ENCODE results near the gene NLRP14. TPM values are rescaled to one million over a fixed set of nuclear protein-coding genes. Genes with fewer than 3 reads are reported as not detected.

The NLRP14 gene
- 0.30 and 0.51 TPM in 2 replicates for total RNA-seq
- long read RNA-seq, partial matches to known transcripts, result 0 of 1 reads
- long read RNA-seq, other reads (novel, unspliced or antisense), result 1 of 1 reads

- no peaks in the 10 kb centered on the region for H3K9me3 Mint-ChIP-seq
- no peaks in the 10 kb centered on the region for H3K36me3 Mint-ChIP-seq (ENCODE audit: low read depth)
- peak within 1 kb of the TSS; percentile 99 for H3K27ac Mint-ChIP-seq (ENCODE audit: unreplicated experiment)
- peaks cover 24% of the 10 kb centered on the region for H3K4me1 Mint-ChIP-seq
- H3K27me3 Mint-ChIP-seq (ENCODE audit: low read depth), result no peaks in the 10 kb centered on the region
- TF ChIP-seq CTCF (conservative IDR thresholded peaks at IDR 0.05), result no peak
- peak within 1 kb of the TSS; percentile 97 for H3K4me3 Mint-ChIP-seq
- peak; percentile 77 for DNase-seq (ENCODE audit: low read depth, low spot score)
Measured at GRCh38 chr11:7020183-7020917, at the start of gene NLRP14, which contains the start of gene ZNF214. NLRP14 (plus strand) TSS chr11:7020479; CDS start chr11:7038587, 18,108 bp downstream. ZNF214 (minus strand) TSS chr11:7020346; CDS start chr11:7002835, 17,511 bp downstream.

- Mint-ChIP-seq H3K4me1 (no peaks in the 10 kb centered on the region), H3K27ac (ENCODE audit: unreplicated experiment) (no peak overlapping the region), H3K27me3 (ENCODE audit: low read depth) (no peaks in the 10 kb centered on the region), H3K36me3 (ENCODE audit: low read depth) (peaks cover 3% of the 10 kb centered on the region), H3K4me3 (no peak overlapping the region), H3K9me3 (peaks cover 2% of the 10 kb centered on the region)
- TF ChIP-seq CTCF (conservative IDR thresholded peaks at IDR 0.05), result no peak
- DNase-seq (ENCODE audit: low read depth, low spot score), result no peak
Measured at GRCh38 chr11:6979365-6979764, 40.9 kb upstream of the NLRP14 start.

GRCh38 chr11:6986487-6986886 is 33.8 kb upstream of the NLRP14 start:
- Mint-ChIP-seq H3K4me3 (no peak overlapping the region), H3K27ac (ENCODE audit: unreplicated experiment) (no peak overlapping the region), H3K27me3 (ENCODE audit: low read depth) (no peaks in the 10 kb centered on the region), H3K36me3 (ENCODE audit: low read depth) (peaks cover 3% of the 10 kb centered on the region), H3K9me3 (peaks cover 7% of the 10 kb centered on the region), H3K4me1 (no peaks in the 10 kb centered on the region)
- no peak for DNase-seq (ENCODE audit: low read depth, low spot score)
- TF ChIP-seq CTCF (conservative IDR thresholded peaks at IDR 0.05), result no peak

GRCh38 chr11:6988506-6988905 is 31.8 kb upstream of the NLRP14 start:
- Mint-ChIP-seq H3K4me1 (no peaks in the 10 kb centered on the region), H3K36me3 (ENCODE audit: low read depth) (peaks cover 3% of the 10 kb centered on the region), H3K27ac (ENCODE audit: unreplicated experiment) (no peak overlapping the region), H3K4me3 (no peak overlapping the region), H3K9me3 (peaks cover 7% of the 10 kb centered on the region), H3K27me3 (ENCODE audit: low read depth) (no peaks in the 10 kb centered on the region)
- no peak for TF ChIP-seq CTCF (conservative IDR thresholded peaks at IDR 0.05)
- DNase-seq (ENCODE audit: low read depth, low spot score), result no peak

- DNase-seq (ENCODE audit: low read depth, low spot score), result no peak
- peak overlapping the region; percentile 20 for H3K27ac Mint-ChIP-seq (ENCODE audit: unreplicated experiment)
- H3K36me3 Mint-ChIP-seq (ENCODE audit: low read depth), result peaks cover 3% of the 10 kb centered on the region
Measured at GRCh38 chr11:6991227-6991626, 29.1 kb upstream of the NLRP14 start.

More at GRCh38 chr11:6991227-6991626, 29.1 kb upstream of the NLRP14 start:
- no peaks in the 10 kb centered on the region for H3K27me3 Mint-ChIP-seq (ENCODE audit: low read depth)
- no peak for TF ChIP-seq CTCF (conservative IDR thresholded peaks at IDR 0.05)
- H3K4me1 Mint-ChIP-seq, result no peaks in the 10 kb centered on the region
- H3K4me3 Mint-ChIP-seq, result no peak overlapping the region
- H3K9me3 Mint-ChIP-seq, result peaks cover 4% of the 10 kb centered on the region

All from neural crest cell (in vitro differentiated cells).